H1 (cell line): ENCODE data around the gene CPM. TPM values are rescaled to one million over a fixed set of nuclear protein-coding genes. Genes with fewer than 3 reads are reported as not detected.

Experiments used
- CTCF ChIA-PET: fragments of 300-600 bp; sonication (Branson Sonifier 250); formaldehyde crosslinking; loops from one replicate; lab custom pipeline; 2021; ENCODE audit not compliant: partially characterized antibody; lab: Charles Lee
- POLR2A ChIA-PET: fragments of 300-600 bp; sonication (Branson Sonifier 250); formaldehyde crosslinking; loops from one replicate; lab custom pipeline; 2021; ENCODE audit warnings: inconsistent platforms; ENCODE audit not compliant: partially characterized antibody; lab: Charles Lee
- DNase-seq, 2 experiments: peaks; one replicate each; pipeline versions ENCODE4 v3.0.0 to v3.0.0-alpha.2; 2010 to 2022; ENCODE audit warnings: low spot score in 2 of 2, low read depth in 1 of 2, mixed read lengths in 1 of 2
- FAIRE-seq: peaks from 2 replicates; lab custom pipeline; 2011; peaks lifted over from hg19 to GRCh38; lab: Jason Lieb, UNC
- H2AFZ ChIP-seq: 2 replicates; pipeline ENCODE4 v1.8.1; 2012; ENCODE audit warnings: low read length, inconsistent platforms
- H2AK5ac ChIP-seq: 2 replicates; pipeline ENCODE4 v1.6.1; 2013; ENCODE audit warnings: low read depth, low read length
- H2BK120ac ChIP-seq: replicated peaks from 2 replicates; pipeline ENCODE3; 2013; ENCODE audit warnings: low read depth, low read length, inconsistent platforms
- H2BK12ac ChIP-seq: 2 replicates; pipeline ENCODE4 v1.6.1; 2013; ENCODE audit warnings: low read depth, low read length
- H2BK15ac ChIP-seq: 2 replicates; pipeline ENCODE4 v1.6.1; 2013; ENCODE audit warnings: low read length
- H2BK20ac ChIP-seq: 2 replicates; pipeline ENCODE4 v1.6.1; 2013; ENCODE audit warnings: low read length
- H2BK5ac ChIP-seq: 2 replicates; pipeline ENCODE4 v1.6.1; 2013; ENCODE audit warnings: low read depth, low read length
- H3K14ac ChIP-seq: 2 replicates; pipeline ENCODE4 v1.6.1; 2013; ENCODE audit warnings: inconsistent platforms; ENCODE audit not compliant: insufficient read length
- H3K18ac ChIP-seq: 2 replicates; pipeline ENCODE4 v1.6.1; 2013; ENCODE audit warnings: low read length; ENCODE audit errors: extremely low read depth
- H3K23ac ChIP-seq: 2 replicates; pipeline ENCODE4 v1.6.1; 2013; ENCODE audit warnings: inconsistent platforms; ENCODE audit not compliant: insufficient read length
- H3K23me2 ChIP-seq: 2 replicates; pipeline ENCODE4 v1.6.1; 2013; ENCODE audit warnings: low read depth, low read length
- H3K27ac ChIP-seq: 2 replicates; pipeline ENCODE4 v1.6.1; 2011; ENCODE audit warnings: low read depth, low read length, inconsistent platforms
- H3K27me3 ChIP-seq, 4 experiments: replicated peaks in 1 of 4; 1 replicate in 1 of 4; 2 replicates in 3 of 4; pipeline versions ENCODE4 v1.6.1 to v1.8.1; 2011 to 2013; ENCODE audit warnings: low read length in 3 of 4, mild to moderate bottlenecking in 3 of 4, inconsistent platforms in 2 of 4, mixed read lengths in 2 of 4, moderate library complexity in 1 of 4; ENCODE audit not compliant: control insufficient read depth in 3 of 4, insufficient read depth in 3 of 4; ENCODE audit errors: extremely low read depth in 1 of 4
- H3K36me3 ChIP-seq, 4 experiments: 2 replicates each; pipeline versions ENCODE4 v1.6.1 to v1.8.1; 2011 to 2013; ENCODE audit warnings: mild to moderate bottlenecking in 4 of 4, low read length in 3 of 4, moderate library complexity in 2 of 4, control low read depth in 1 of 4, inconsistent platforms in 1 of 4; ENCODE audit not compliant: insufficient read depth in 4 of 4, control insufficient read depth in 2 of 4
- H3K4ac ChIP-seq: replicated peaks from 2 replicates; pipeline ENCODE3; 2013; ENCODE audit warnings: low read length, low read depth, mixed read lengths, inconsistent platforms; ENCODE audit not compliant: insufficient read length
- H3K4me1 ChIP-seq, 4 experiments: replicated peaks in 1 of 4; 1 replicate in 1 of 4; 2 replicates in 3 of 4; pipeline versions ENCODE4 v1.6.1 to v1.8.1; 2011 to 2013; ENCODE audit warnings: low read length in 3 of 4, inconsistent platforms in 2 of 4, mixed read lengths in 1 of 4; ENCODE audit not compliant: insufficient read depth in 4 of 4, control insufficient read depth in 3 of 4
- H3K4me2 ChIP-seq, 2 experiments: 2 replicates each; pipeline versions ENCODE4 v1.6.1 to v1.8.1; 2011 to 2013; ENCODE audit warnings: low read depth in 2 of 2, low read length in 2 of 2, control low read depth in 1 of 2, inconsistent platforms in 1 of 2, mild to moderate bottlenecking in 1 of 2; ENCODE audit not compliant: insufficient read depth in 1 of 2
- H3K4me3 ChIP-seq, 4 experiments: fragments of 200-600, 300-600 bp in 1 of 4; sonication (generic), shearing (Covaris generic), sonication (Bioruptor Twin) in 1 of 4; 2 replicates each; pipeline versions ENCODE4 v1.5.1 to v1.8.1; 2011 to 2016; ENCODE audit warnings: low read length in 4 of 4, low read depth in 3 of 4, control low read depth in 2 of 4, inconsistent platforms in 2 of 4, mild to moderate bottlenecking in 2 of 4, mixed read lengths in 1 of 4, moderate library complexity in 1 of 4; ENCODE audit not compliant: insufficient read depth in 2 of 4; ENCODE audit errors: extremely low read depth in 1 of 4
- H3K56ac ChIP-seq: replicated peaks from 2 replicates; pipeline ENCODE3; 2013; ENCODE audit warnings: low read depth, mild to moderate bottlenecking, mixed read lengths, low read length, inconsistent platforms; ENCODE audit not compliant: insufficient read length
- H3K79me1 ChIP-seq: 2 replicates; pipeline ENCODE4 v1.6.1; 2013; ENCODE audit warnings: low read depth, low read length, control low read depth
- H3K79me2 ChIP-seq, 2 experiments: 2 replicates each; pipeline versions ENCODE4 v1.6.1 to v1.8.1; 2012 to 2013; ENCODE audit warnings: low read length in 2 of 2, mild to moderate bottlenecking in 2 of 2, inconsistent platforms in 1 of 2; ENCODE audit not compliant: insufficient read depth in 2 of 2, control insufficient read depth in 1 of 2
- H3K9ac ChIP-seq, 4 experiments: replicated peaks in 1 of 4; 1 replicate in 1 of 4; 2 replicates in 3 of 4; pipeline versions ENCODE4 v1.6.1 to v1.8.1; 2011 to 2013; ENCODE audit warnings: low read depth in 3 of 4, low read length in 3 of 4, control low read depth in 2 of 4, mild to moderate bottlenecking in 2 of 4, moderate library complexity in 2 of 4, inconsistent platforms in 1 of 4; ENCODE audit errors: extremely low read depth in 1 of 4
- H3K9me3 ChIP-seq, 2 experiments: 2 replicates each; pipeline versions ENCODE4 v1.6.1 to v1.8.1; 2012 to 2013; ENCODE audit warnings: mild to moderate bottlenecking in 2 of 2, moderate library complexity in 2 of 2, control low read depth in 1 of 2, inconsistent platforms in 1 of 2, low read depth in 1 of 2, low read length in 1 of 2, mixed read lengths in 1 of 2; ENCODE audit not compliant: insufficient read depth in 2 of 2
- H4K20me1 ChIP-seq, 2 experiments: replicated peaks in 1 of 2; 2 replicates each; pipeline versions ENCODE3 to v1.8.1; 2011 to 2013; ENCODE audit warnings: inconsistent platforms in 2 of 2, low read length in 2 of 2, mild to moderate bottlenecking in 1 of 2; ENCODE audit not compliant: insufficient read depth in 2 of 2, control insufficient read depth in 1 of 2
- H4K5ac ChIP-seq: 2 replicates; pipeline ENCODE4 v1.6.1; 2013; ENCODE audit warnings: low read length, low read depth, mixed read lengths, inconsistent platforms; ENCODE audit not compliant: insufficient read length
- H4K8ac ChIP-seq: 2 replicates; pipeline ENCODE4 v1.8.0; 2013; ENCODE audit warnings: mild to moderate bottlenecking, moderate library complexity, low read length, inconsistent platforms; ENCODE audit not compliant: insufficient read depth; ENCODE audit errors: extremely low read depth
- H4K91ac ChIP-seq: replicated peaks from 2 replicates; pipeline ENCODE3; 2013; ENCODE audit warnings: low read length, mixed read lengths, inconsistent platforms; ENCODE audit not compliant: insufficient read length
- BRCA1 ChIP-seq: IDR thresholded peaks from 2 replicates; pipeline ENCODE4 v1.6.1; 2012; ENCODE audit warnings: low read depth, low read length, improper control_type of control experiment
- CEBPB ChIP-seq: IDR thresholded peaks from 2 replicates; pipeline ENCODE4 v1.6.1; 2012; ENCODE audit warnings: low read depth, low read length
- CHD2 ChIP-seq: IDR thresholded peaks from 2 replicates; pipeline ENCODE4 v1.6.1; 2012; ENCODE audit warnings: low read length, improper control_type of control experiment
- FOSL1 ChIP-seq: IDR thresholded peaks from 2 replicates; pipeline ENCODE4 v1.6.1; 2011; ENCODE audit warnings: mild to moderate bottlenecking, low read depth, low read length, moderate library complexity; ENCODE audit not compliant: insufficient read depth
- PHF8 ChIP-seq: fragments of 200-600 bp; sonication (generic); conservative IDR thresholded peaks from 2 replicates; pipeline ENCODE4 v1.7.1; 2012; ENCODE audit warnings: low read depth, mild to moderate bottlenecking, inconsistent platforms, low read length, moderate library complexity
- SP1 ChIP-seq: IDR thresholded peaks from 2 replicates; pipeline ENCODE4 v1.6.1; 2011; ENCODE audit warnings: low read depth, low read length
- SUZ12 ChIP-seq: fragments of 200-600 bp; sonication (generic); IDR thresholded peaks from 2 replicates; pipeline ENCODE4 v1.6.1; 2012; ENCODE audit warnings: mild to moderate bottlenecking, inconsistent platforms, low read length, moderate library complexity, mixed read lengths
- YY1 ChIP-seq: IDR thresholded peaks from 2 replicates; pipeline ENCODE4 v1.6.1; 2011; ENCODE audit warnings: low read depth, mild to moderate bottlenecking, low read length
- ZNF274 ChIP-seq: IDR thresholded peaks from 2 replicates; pipeline ENCODE4 v1.7.0; 2012; ENCODE audit warnings: low read length, borderline replicate concordance; ENCODE audit errors: extremely low read depth
- WGBS, 2 experiments: shearing (Covaris generic) in 1 of 2; methylation state at CpG; one replicate each; pipeline versions ENCODE4 v1.1.6 to v1.1.7; 2013 to 2015; ENCODE audit warnings: low lambda C conversion rate in 2 of 2, mixed read lengths in 2 of 2, inconsistent platforms in 1 of 2, low coverage in 1 of 2, missing lambda C conversion rate in 1 of 2; ENCODE audit not compliant: insufficient replicate concordance in 2 of 2, insufficient coverage in 1 of 2, insufficient read length in 1 of 2; ENCODE audit errors: extremely low coverage in 1 of 2, missing lambda C conversion rate in 1 of 2; 5-methylcytosine and 5-hydroxymethylcytosine counted together
- polyA plus RNA-seq, 7 experiments: library from polyadenylated mRNA; depleted of rRNA in 3 of 7; stranded (reverse) in 5 of 7; unstranded in 2 of 7; fragments of >200 nt in 5 of 7; fragments of 200-250 nt in 2 of 7; gene quantifications; 1 replicate in 5 of 7; 2 replicates in 1 of 7; 4 replicates in 1 of 7; pipeline versions ENCODE4 v1.2.1 to v1.2.3, GENCODE V29; 2011 to 2013; ENCODE audit warnings: missing spikeins in 2 of 7, mixed read lengths in 2 of 7
- total RNA-seq: library from RNA; stranded (reverse); fragmentation: NEBNext Ultra II Directional; extraction: Animal tissue kit (Norgen Biotek cat#: 25700); gene quantifications from 2 replicates; pipeline ENCODE4 v1.2.1, GENCODE V29; 2021

Gene CPM
- total and polyA plus RNA-seq, 2 of the 8 experiments (the other 6 are each of a cell fraction or from before 2014, with no cell fraction given): 0.33 to 3.1 TPM

DNA sequence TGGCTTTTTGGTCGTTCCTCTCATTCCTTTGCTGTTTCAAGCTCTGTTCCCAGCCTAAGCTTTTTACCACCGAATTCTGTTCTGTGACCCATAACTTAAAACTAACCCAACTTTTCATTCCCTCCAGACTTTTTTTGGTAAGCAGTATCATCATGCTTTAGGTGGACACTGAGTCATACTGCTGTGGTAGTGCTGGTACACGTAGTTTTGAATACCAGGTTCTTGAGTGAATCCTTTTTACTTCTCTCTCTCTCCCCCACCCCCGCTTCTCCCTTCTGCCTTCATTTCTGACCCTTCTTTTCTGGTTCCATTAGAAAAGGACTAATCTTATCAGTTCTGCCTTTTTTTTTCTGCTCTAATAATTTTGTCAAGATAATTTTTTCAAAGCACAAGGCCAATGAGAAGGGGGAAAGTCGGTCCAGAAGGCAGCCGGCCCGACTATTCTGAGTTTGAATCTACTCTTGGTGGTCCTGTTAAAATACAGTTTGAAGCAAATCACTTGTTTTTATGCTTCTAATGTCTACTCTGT is 127.3 kb downstream of the CPM start:
- ChIA-PET CTCF (no interaction called here), POLR2A (interaction anchor here (0.6 to 2.4 kb wide), 7 partner anchors 9 to 285 kb away, joined by 3 to 6 read pairs (median 4); partner anchors contain the start of gene SLC35E3)
- Histone ChIP-seq H4K8ac (no peak overlapping the region), H3K79me2 (peaks cover 4 to 19% of the 10 kb centered on the region in 2 experiments; a peak in 3 of 4 replicates), H2BK12ac (no peak overlapping the region), H3K18ac (no peak overlapping the region), H3K23me2 (peaks cover 2% of the 10 kb centered on the region), H4K20me1 (peaks cover 0 to 1% of the 10 kb centered on the region in 2 experiments), H2AFZ (no peak overlapping the region), H3K23ac (no peak overlapping the region), H3K27me3 (no peaks in the 10 kb centered on the region), H3K9ac (no peak overlapping the region), H3K4me3 (no peak overlapping the region), H2BK120ac (no peak overlapping the region), H3K36me3 (peaks cover 0 to 18% (median 3%) of the 10 kb centered on the region in 4 experiments; a peak in 2 of 8 replicates), H3K79me1 (no peaks in the 10 kb centered on the region), H3K27ac (no peak overlapping the region), H3K4ac (no peak overlapping the region), H3K9me3 (no peaks in the 10 kb centered on the region), H3K14ac (no peak overlapping the region), H4K91ac (no peak overlapping the region), H3K56ac (no peak overlapping the region), H2BK15ac (no peak overlapping the region), H2BK20ac (no peak overlapping the region), H3K4me1 (peaks cover 3 to 12% (median 6%) of the 10 kb centered on the region in 4 experiments; a peak in 5 of 7 replicates), H4K5ac (no peak overlapping the region), H3K4me2 (peak overlapping the region in 1 of 2 experiments; percentile 29; a peak in 1 of 4 replicates), H2AK5ac (no peak overlapping the region), H2BK5ac (no peak overlapping the region)
- DNase-seq (no peak), FAIRE-seq (no peak)
- WGBS, 2 experiments: 90% methylated on average over 7 of the region's 7 CpGs; no CpG with 5 or more reads in 1 of the 2 experiments
- TF ChIP-seq BRCA1 (no peak), YY1 (no peak), PHF8 (no peak), SUZ12 (no peak), CEBPB (no peak), ZNF274 (no peak), FOSL1 (no peak), CHD2 (no peak), SP1 (no peak)
